Anterior cingulate cortex (tissue), 58 donors: ENCODE results near the gene TPX2.
"Not testable (repeated sequence)": the region's sequence is repeated elsewhere in the genome, so short reads cannot be mapped to it uniquely, and the experiment has no call there.

Experiments used
- DNase-seq, 58 donors: peaks; one replicate each; lab custom pipeline; 2025; lab: John Stamatoyannopoulos, UW

TPX2 gene

DNA sequence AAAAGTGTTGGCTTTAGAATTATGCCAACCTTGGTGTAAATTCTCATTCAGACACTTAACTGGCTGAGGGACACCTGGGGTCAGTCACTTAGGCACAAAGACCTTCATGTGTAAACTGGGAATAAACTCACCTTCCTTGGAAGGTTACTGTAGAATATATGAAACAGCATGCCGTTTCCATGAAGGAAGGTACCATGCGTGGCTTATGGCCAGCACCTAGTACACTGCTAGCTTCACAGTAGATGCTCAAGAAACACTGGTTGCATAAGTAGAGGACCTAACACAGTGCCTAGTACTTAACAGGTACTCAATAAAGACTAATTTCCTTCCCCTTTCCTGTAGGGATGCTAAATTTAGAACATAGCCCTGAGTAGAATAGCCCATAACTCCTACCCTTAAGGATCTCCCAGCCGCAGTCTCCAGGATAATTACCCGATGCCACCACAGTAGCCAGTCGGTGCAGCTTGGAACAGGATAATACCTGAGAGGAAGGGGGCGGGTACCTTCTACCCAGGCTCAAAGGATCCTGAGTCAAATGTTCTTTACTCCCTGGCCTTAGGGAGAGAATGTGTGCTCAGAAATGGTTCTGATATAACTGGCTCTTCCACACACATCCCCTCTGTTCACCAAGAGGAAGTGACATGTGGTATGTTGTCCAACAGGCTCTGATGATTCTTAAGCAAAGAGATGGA is 20.0 kb upstream of the TPX2 start:
- no peak for DNase-seq

DNA sequence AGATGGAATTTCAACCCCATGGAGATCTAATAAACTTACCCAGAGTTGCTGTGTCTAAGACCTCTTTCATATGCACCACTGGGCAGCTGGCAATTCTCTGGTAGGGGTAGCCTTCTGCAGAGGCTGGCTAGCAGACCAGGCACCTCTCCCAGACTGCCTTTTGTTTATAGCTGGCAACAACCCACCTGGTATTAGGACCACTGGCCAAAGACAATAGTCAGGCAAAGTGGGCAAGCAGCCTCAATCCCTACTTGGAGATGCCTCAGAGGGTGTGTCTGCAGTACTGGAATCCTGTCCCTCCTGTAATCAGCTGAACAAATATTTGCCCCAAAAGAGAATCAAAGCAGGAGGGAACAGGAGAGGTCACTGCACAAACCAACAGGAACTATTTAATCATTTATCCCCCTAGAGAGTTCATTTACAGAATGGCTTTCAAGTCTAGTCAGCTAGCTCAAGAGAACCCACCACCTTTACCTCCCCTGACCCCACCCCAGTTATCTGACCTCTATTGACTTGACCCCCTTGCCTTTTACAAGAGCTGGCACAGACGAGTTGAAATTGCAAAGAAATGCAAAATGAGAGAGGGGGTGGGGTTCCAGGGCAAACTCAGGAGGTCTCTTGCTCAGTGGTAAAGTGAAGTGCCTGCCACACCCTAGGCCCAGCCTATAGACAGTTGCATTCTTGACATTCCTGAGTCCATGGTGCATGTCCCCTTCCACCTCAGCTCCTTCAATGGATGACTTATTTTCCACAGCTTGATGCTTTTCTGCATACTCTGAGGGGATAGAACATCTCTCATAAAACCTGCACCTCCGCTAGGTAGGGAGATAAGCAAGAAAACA is 19.2 kb upstream of the TPX2 start:
- peak in 36 of 58 donors; percentile 12 to 69 (median 39) for DNase-seq

DNA sequence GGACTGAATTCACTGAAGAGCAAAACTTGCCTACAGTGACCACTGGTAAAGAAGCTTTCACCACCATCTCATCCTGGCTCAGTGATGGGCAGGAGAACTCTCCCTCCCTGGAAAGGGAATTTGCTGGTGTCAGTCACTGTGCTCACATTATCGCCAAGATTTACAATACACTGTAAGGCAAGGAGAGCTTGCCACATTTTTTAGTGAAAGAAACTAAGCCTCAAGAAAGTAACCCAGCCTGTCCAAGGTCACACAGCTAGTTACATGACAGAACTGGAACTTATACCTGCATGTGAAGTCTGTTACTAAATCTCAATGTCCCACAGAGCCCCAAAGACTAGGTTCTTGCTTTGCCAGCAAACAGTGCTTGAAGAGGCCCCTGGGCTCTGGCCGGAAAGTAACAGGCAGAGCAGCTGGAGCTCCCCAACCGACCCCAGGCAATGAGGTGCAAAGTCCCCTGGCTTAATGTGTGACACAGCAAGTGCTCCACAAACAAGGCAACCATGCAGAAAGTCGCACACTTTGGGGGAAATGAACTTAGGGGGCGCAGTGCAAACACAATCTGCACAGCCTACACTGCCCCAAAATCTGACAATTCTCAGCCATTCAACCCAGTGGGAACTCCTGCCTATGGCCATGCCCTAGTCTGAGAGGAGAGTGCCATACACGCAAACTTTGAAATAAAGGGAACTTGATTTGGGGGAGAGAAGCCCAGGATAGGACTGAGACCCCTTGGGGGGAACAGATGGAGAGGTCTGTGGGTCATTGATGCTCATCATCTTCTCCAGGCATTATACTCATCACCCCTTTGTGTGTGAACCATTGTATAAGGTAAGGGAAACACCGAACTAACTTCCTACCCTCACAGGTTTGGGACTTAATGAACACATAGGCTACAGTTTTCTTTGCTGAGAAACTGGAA is 18.3 kb upstream of the TPX2 start:
- DNase-seq = peak in 9 of 58 donors; percentile 11 to 55 (median 27)

DNA sequence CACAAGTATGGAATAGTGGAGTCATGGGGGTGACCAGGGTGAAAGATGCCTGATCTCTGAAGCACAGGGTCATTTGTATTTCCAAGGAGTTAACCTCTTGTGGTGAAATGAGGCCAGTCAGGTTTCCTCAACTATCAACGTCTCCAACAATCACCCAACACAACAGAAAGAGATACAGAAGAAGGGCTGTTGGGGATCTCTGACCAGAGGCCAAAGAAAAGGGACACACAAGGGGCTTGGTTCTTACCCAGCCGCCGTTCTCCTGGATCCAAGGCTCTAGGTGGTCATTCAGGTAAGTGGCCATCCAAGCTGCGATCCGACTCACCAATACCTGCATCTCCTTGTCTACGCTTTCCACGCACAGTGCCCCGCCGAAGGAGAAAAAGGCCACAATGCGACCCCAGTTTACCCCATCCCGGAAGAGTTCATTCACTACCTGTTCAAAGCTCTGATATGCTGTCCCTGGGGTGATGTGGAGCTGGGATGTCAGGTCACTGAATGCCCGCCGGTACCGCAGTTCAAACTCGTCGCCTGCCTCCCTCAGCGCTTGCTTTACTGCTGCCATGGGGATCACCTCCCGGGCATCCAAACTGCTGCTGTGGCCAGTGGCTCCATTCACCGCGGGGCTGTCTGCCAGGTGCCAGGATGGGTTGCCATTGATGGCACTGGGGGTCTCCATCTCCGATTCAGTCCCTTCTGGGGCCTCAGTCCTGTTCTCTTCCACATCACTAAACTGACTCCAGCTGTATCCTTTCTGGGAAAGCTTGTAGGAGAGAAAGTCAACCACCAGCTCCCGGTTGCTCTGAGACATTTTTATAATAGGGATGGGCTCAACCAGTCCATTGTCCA is 17.5 kb upstream of the TPX2 start:
- DNase-seq = peak in 21 of 58 donors; percentile 10 to 42 (median 27)

DNA sequence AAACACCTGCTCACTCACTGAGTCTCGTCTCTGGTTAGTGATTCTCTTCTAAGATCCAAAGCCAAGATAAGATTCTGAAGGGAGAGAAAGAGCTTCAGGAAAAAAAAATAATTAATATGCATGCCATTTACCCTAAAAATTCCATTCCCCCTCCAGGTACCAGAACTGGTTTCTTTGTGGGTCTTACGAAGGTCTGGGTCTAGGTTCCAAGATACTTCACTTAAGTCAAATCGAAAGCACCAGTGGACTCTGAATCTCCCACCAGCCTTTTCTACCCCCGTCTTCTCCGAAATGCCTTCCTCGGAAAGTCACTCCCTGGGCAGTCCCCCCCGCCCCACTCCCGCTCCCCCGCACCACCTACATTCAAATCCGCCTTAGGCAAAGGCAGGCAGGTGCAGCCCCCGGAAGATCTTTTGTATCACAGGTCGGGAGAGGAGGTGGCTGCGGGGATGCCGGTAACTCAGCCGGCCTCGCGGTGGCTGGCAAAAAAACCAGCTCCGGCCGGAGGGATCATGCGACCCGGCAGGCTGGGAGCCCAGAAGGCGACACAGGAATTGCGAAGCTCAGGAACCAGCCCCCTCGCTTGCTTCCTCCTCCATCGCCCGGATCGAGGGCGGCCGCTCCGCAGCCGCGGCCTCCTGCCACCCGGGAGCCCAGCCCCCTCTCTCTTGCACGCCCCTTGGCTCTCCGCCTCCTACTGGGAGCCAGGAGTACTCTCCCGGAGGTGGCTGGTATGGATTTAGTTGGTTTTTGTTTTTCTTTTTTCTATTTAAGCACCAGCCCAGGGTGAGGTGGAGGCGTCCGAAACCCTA is 16.6 kb upstream of the TPX2 start, which contains the start of gene BCL2L1:
Gene BCL2L1, minus strand, starts transcription at position 612 of the 812 bp plus-strand sequence. CDS start 650 bp downstream, outside the sequence.
- DNase-seq = peak in 57 of 58 donors; percentile 25 to 84 (median 75)

DNA sequence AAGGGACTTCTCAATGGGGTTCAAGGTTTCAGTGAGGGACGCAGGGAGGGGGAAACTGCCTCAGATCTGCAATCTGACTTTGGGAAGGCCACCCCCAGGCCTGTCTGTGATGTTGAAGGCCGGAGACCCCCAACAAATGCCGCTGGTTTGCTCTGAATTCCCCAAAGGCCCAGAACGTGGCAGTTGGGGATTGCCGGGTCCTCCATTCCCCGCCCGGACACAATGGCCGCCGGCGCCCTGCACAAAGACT is 16.1 kb upstream of the TPX2 start:
- DNase-seq = peak in 2 of 58 donors; percentile 71 to 72

DNA sequence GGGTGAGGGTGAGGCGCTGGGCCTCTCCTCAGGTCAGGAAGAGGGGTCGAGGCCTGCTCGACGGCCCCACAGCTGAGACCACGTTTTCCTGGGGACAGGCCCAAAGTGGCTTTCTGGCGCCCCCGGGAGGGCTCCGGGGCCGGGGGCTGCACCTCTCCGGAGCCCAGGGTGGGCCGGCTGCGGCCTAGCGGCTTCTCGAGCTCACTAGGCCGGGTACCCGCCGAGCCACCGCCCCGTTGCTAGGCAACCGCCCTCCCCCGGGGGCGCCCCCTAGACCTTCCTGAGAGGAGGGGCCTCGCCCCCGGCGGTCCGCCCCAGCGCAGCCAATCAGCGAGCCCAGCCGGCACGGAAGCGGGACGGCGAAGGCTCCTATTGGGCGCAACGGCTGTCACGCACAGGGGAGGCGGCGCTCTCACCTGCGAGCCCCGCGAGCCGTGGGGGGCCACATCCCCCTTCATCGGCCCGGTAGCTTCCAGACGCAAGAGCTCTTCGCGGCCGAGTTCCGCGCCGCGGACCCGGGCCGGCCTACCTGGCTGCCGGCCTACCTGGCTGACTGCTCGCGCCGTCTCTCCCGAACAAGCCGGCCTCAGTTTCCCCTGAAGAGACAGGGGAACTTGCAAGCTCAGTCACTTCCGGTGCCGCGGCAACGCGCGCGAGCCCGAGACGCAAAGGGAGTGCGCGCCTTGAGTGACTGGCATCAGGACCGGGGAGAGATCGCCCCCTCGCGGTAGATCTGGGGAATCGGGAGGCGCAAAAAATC is 15.6 kb upstream of the TPX2 start:
- DNase-seq = peak; percentile 91 to 100 (median 98)

DNA sequence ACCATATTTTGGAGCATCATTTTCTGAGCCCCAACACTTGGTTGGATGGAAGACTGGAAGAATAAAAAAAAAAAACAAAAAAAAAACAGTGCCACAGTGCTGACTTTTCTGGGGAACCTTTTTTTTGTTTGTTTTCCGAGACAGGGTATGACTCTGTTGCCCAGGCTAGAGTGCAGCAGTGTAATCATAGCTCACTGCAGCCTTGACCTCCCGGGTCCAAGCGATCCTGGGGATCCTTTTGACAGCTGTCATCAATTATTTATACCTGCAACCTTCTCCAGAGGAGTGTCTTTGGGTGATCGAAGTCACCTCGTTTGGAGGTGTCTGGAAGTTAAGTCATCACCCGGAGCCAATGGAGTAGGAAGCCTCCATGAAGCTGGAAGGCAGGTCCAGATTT is 7.8 kb upstream of the TPX2 start:
- no peak for DNase-seq

DNA sequence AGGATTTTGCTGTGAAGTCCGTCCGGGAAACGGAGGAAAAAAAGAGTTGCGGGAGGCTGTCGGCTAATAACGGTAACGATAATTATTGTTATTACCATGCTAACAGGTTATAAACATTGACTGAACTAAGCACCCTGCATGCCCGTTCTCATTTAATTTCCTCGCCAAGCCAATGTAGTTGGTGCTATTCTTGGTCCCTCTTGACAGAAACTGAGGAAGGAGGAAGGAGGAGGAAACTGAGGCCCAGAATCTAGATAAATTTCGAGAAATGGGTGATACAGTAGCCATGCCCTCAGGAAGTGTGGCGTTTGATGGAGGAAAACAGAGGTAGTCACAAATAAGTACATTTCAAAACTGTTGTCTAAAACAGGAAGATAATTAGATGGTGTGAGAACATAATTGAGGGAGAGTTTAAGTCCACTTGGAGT is 474 bp downstream of the TPX2 start:
- DNase-seq = no peak

DNA sequence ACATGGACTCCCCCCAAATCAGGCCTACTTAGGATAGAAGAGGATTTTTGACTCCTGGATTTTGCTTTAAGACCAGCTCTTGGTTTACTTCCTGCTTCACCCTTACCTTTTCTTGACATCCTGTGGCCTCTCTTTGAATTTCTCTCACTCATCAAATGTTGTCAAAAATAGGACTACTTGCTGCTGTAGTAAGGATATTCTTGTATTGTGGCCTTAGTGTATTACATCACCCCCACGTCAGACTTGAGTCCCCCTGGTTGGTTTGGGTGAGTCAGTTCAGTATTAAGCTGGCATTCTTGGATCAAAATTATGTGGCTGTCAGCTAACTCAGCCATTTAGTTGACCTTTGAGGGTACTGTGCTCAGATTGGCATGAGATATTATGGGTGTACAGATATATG is 1.1 kb downstream of the TPX2 start:
- no peak for DNase-seq

DNA sequence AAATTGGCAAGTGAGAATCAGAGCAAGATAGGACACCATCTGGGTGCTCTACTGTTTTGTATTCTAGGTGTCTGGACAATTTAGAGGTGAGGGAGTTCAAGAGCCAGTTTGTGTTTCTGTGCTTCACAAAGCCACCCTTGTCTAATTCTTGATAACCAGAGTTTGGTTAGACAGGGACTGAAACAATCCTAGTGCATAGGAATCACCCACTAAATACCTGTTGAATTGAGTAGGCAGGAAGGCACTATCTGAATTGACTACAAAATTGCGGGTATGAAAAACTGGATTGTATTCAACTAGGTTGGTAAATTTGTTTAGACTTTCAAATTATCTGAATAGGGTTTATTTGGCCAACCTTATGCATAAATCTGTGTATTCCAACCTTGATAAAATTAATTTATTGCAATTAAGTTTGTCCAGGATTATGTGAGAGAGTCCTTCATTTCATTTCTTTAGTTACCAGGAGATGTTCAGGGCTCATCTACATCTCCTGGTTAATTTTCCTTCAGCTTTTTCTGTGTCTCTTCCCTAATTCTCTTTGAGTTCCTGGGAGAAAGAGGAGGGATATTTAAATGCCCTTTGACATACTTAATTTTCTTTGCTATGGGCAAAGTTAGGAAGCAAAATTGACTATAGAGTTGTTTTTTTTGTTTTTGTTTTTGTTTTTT is 1.7 kb downstream of the TPX2 start:
- DNase-seq = no peak

DNA sequence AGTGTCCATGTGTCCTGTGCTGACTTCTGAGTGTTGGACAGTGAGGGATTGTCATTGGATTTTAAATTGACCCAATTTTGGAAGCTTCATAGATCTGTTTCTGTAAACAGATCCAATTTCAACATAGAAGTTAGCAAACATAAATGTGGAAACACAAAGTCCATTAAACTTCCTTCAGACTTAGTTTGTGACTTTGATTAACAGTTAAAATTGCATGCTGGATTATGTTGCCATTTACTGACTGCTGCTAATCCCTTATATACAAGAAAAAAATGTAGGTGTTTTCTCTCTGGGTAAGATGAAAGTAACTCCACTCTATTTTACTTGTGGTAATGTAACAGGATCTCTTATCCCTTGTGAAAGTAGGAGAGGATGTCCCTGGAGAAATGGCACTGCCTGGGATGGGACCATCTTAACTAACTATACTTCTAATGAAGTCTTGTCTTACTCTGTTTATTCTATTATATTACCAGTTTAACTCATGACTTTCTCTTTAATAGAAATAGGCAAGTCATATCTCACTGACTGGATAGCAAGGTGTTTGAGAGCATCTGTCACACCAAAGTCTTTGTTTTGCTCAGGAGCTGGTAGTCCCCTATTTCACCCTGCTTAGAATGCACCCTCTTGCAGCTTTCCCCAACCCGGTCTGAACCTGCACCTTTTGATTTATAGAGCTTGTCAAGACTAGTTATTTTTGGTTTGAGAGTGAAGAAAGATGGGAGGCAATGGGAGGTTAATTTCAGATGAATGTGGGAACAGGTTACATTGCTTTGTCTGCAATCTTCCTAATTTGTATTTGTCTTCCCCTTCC is 7.2 kb downstream of the TPX2 start:
- DNase-seq = no peak

DNA sequence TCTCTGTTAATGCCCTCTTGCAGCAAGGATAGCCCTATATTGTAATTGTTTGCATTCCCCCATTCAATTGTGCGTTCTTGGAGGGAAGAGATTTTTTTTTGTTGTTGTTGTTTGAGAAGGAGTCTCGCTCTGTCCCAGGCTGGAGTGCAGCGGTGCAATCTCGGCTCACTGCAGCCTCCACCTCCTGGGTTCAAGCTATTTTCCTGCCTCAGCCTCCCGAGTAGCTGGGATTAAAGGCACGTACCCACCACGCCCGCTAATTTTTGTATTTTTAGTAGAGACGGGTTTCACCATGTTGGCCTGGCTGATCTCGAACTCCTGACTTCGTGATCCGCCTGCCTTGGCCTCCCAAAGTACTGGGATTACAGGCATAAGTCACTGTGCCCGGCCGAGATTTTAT is 7.9 kb downstream of the TPX2 start:
- DNase-seq = not testable (repeated sequence)

DNA sequence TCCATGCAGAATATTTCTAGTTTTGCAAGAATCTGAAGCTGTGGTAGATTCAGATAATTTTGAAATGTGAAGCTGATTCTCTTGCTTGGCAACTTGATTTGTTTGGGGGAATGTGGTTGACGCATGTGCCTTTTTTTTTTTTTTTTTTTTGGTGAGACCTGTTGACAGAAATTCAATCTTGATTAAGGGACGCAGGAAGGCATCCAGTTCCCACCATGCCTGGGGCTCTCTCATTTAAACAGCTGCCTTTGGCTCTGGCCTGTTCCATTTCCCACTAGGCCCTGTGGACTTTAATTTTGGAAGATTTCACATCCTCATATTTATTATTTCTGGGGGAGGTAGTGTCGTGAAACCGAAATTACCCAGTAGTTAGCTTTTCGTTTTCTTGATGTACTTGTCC is 8.6 kb downstream of the TPX2 start:
- DNase-seq = no peak

DNA sequence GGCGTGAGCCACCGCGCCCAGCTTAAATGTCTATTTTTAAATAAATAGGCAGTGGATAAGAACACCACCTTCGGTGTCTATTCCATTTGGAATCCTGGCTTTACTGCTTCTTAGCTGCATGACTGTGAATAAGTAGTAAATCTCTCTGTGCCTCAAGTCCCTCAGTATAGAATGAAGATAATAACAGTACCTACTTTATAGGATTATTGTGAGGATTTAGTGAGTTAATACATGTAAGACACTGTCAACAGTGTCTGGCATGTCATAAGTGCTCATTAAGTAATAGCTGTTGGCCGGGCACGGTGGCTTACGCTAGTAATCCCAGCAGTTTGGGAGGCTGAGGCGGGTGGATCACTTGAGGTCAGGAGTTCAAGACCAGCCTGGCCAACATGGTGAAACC is 10.1 kb downstream of the TPX2 start:
- DNase-seq = no peak

DNA sequence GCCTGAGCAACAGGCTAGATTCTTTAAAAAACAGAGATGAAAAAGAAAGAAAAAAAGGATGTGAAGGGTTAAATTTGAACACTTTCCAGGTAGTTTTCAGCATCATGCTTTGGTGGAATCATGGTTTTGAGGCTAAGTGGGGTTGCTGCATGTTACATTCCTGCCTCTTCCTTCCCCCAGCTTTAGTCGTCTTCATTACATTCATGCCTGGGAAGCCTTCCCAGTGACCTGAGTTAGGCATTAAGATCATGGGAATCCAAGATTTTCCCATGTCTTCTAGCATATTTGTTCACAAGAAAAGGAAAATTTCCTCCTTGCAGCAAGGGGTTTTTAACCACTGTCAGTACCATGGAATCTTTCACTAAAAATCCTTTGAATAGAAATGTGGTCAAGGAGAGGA is 12.0 kb downstream of the TPX2 start:
- DNase-seq = no peak

DNA sequence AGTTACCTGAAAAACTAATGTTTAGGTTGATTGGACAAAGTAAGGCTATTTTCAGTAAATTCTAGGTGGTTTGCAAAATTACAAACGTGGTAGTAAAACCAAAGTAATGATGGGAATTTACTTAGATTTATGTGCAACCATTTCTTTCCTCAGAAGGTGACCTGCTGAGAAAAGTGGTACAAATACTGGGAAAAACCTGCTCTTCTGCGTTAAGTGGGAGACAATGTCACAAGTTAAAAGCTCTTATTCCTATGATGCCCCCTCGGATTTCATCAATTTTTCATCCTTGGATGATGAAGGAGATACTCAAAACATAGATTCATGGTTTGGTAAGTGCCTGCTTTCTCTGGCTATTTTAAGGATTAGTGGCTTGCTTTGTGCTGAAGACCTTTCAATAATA is 18.2 kb downstream of the TPX2 start:
- no peak for DNase-seq
